HG02759 (cell line): ENCODE results near the gene ACLY.
"Not testable (repeated sequence)": the region's sequence is repeated elsewhere in the genome, so short reads cannot be mapped to it uniquely, and the experiment has no call there.

Experiments used
- ATAC-seq: cut with Tn5 transposase; IDR thresholded peaks from one replicate; pipeline ENCODE4 v1.9.1; 2021; ENCODE audit warnings: mild to moderate bottlenecking, moderate library complexity; ENCODE audit not compliant: unreplicated experiment

Gene ACLY

GRCh38 chr17:41836550-41837196 is 82.1 kb downstream of the ACLY start:
- ATAC-seq = no peak

- peak; percentile 78 for ATAC-seq
These were observed 82.8 kb downstream of the ACLY start, which contains the start of gene NT5C3B for GRCh38 chr17:41835800-41836549. NT5C3B (minus strand) TSS chr17:41836232; CDS start chr17:41836193, 39 bp downstream.

DNA sequence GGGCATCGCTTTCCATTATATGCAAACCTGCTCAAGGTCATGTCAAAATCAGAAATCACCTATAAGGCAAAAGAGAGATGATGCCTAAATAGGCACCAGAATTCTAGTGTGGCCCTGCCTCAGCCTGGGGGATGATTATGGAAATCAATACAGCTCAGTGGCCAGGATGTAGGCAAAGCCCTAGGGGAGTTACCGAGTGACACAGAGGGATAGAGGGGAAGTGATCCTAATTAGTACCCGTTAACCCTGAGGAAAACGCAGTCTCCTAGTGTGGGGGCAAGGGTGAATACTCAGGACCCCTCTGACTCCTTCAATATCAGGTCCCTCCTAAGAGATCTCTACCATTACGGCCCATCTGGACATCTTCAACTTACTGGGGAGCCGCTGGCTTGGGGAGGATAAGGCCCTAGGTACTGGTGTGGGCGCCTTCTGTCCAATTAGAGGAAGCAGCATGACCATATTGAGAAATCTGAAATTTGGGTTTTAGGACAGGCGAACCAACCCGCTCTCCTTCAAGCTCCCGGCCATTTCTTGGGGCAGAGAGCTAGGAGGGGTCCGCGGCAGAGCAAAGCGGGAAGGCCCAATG is 83.4 kb downstream of the ACLY start:
- peak; percentile 19 for ATAC-seq

DNA sequence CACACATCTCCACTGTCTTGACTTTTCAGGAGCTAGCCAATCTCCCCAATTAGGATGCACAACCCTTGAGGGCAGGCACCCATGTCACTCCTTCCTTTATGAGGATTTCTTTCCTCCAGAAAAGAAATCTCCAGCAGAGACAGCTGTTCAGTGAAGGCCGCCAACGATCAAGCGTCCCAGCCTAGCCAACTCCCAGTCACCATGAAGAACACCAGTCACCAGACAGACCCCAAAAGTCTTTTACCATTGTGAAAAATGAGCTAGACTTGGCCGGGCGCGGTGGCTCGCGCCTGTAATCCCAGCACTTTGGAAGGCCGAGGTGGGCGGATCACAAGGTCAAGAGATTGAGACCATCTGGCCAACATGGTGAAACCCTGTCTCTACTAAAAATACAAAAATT is 88.8 kb downstream of the ACLY start:
- not testable (repeated sequence) for ATAC-seq

DNA sequence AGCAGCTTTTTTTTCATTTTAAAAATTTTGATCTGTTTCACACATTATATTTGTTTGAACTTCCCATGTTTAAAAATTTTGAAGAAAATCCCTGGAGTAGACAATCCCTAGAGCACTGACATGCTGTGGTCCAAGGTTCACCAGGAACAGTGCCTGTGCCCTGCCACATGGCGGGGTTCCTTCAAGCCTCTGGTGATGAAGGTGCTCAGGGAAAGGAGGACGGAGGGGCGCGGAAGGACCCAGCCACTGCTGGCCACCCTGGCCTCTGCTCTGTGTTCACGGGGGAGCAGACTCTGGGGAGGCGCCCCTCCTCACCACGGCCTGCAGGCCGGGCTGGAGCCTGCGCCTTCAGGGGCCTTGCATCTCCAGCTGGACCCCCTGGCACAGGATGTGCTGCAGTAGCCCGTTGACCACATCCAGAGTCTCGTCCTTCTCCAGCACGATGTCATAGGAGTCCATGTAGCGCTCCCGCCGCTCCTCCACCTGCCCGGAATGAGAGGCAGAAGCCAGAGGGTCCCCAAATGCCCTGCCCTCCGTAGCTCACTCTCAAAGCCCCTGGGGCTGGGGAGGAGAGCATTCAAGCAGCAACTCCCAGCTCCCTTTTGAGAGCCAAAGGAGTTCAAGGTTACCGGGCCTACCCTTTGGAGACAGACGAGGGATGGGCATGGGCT is 93.4 kb downstream of the ACLY start:
- ATAC-seq = no peak

GRCh38 chr17:41824086-41824485 is 94.7 kb downstream of the ACLY start:
- ATAC-seq = no peak

DNA sequence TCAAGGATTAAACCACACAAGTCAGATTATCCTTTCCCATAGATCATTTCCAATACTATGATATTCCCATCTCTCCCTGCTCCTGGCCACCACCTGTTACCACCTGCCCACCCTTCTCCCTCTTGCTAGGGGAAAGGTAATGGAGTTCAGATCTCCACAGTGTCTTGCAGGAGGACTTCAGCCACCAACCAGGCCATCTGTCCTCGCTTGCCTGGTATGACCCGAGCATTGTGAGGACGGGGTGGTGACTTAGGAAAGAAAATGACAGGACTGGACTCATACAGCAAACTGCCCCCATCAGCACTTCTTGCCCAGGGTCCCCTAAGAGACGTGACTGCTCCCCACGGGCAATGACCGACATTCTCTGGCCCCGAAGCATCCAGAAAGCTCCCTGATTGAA is 95.2 kb downstream of the ACLY start:
- ATAC-seq = no peak

- ATAC-seq = no peak
These were observed 95.6 kb downstream of the ACLY start for GRCh38 chr17:41823141-41823524.

- no peak for ATAC-seq
These were observed 96.3 kb downstream of the ACLY start for GRCh38 chr17:41822216-41823140.

DNA sequence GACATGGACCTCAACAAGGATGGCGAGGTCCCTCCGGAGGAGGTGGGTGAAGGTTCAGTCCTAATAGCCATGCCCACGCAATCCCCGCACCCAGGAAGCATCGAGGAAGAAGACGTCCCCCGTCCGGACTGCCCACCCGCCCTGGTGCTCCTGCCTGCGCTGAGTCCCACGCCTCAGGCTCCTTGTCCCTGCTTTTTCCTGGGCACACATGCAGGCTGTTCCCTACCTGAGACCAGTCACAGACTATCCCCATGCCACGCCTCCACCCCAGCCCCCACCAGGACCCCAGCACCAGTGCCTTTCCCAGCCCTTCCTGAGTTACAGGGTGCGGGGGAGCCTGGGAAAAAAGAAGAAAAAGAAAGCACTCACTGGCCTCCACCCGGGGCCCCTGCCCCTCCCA is 97.0 kb downstream of the ACLY start:
- no peak for ATAC-seq

GRCh38 chr17:41818024-41818423 is 100.7 kb downstream of the ACLY start:
- ATAC-seq = no peak
